GM19397 (cell line): ENCODE results near the gene PITX1.
A peak's percentile ranks its signal among the peaks of the same experiment; 100 is the strongest.

Experiments
- ATAC-seq: cut with Tn5 transposase; IDR thresholded peaks from one replicate; pipeline ENCODE4 v1.9.1; 2021; ENCODE audit warnings: mild to moderate bottlenecking, moderate library complexity; ENCODE audit not compliant: unreplicated experiment

PITX1 gene

GRCh38 chr5:135062216-135063055 lies 28.4 kb upstream of the PITX1 start:
- ATAC-seq = no peak

GRCh38 chr5:135061001-135061400 lies 27.0 kb upstream of the PITX1 start:
- ATAC-seq = no peak

GRCh38 chr5:135060021-135060420 lies 26.0 kb upstream of the PITX1 start:
- no peak for ATAC-seq

DNA sequence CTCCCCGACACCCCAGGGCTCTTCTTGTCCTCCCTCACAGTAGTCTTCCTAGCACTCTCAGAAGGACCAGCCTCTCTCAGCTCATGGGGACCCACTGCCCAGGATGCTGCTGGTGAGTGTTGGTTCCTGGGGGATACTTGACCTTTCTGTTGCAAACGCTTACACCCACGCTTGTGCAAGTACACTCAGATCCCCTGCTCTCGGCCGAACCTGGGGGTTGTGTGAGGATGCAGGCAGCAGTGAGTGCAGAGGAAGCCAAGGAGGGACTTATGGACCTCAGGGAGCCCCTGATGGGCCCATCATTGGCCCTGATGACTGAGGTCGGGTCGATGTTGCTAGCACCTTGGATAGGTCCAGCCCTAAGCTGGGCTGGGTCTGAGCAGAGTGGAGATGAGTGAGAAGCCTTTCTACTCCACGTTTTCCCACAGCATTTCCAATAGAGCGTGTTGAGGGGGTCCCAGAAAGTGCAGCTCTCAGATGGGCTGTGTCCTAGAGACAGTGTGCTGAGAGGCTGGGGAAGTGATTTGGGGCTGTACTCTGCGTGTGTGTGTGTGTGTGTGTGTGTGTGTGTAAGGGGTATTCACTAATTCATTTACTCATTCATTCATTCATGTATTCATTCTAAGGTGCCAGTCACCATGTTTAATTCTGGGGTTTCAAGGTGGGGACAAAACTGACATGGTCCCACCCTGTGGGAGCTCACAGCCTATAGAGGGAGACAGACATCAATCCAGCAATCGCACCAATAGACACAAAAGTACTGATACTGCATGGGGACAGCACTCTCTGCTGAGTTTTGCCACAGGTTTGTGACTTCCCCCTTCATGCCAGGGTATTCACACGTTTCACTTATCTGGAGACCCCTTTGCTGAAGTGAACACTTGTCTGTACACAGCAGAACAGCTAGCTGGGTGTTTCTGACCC lies 25.2 kb upstream of the PITX1 start:
- ATAC-seq = no peak

- ATAC-seq = no peak
These were observed 24.3 kb upstream of the PITX1 start for GRCh38 chr5:135058331-135058732.

DNA sequence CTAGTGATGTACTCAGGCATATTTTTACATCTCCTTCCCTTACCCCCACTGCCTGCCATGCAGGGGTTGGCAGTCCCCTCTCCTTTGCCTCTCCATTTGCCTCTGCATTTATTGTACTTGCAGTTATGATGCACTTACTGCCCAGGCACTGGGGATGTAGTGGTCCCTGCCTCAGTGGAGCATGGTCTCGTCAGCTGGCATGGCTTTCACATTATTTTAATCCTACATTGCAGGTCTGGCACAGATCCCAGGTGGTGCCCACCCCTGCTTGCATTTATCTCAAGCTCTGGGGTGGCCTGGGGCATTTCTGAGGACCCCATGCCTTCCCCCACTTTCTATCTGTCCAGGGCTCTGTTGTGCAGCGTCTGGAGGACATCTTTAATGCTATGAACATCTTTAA lies 23.2 kb upstream of the PITX1 start:
- no peak for ATAC-seq

DNA sequence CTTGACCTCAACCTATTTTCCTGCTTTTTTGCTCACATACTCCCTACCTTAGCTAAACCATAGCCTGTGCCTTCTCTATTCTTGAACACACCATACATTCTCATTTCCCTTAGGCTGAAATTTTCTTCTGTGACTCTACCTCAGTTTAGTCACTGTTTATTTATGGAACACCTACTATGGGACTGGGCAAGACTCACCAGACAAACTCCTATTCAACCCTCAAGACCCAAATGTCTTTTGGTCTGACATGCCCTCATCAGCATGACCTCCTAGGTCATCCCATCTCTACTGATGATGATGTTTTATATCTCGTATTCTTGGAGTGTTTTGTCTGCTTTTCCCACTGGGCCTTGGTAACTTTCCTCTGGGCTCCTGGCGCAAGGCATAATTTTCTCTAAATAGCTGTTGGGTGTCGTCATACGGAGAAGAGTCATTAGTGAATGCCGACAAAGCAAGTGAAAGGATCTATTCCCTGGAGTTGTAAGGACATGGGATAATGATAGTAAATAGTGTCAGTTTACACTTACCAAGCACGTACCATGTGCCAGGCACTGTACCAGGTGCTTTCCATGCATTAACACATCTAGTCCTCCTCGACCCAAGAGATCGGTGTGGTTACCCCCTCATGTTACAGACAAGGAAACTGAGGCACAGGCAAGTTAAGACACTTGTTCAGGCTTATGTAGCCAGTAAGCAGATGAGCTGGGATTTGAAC lies 22.4 kb upstream of the PITX1 start:
- no peak for ATAC-seq

DNA sequence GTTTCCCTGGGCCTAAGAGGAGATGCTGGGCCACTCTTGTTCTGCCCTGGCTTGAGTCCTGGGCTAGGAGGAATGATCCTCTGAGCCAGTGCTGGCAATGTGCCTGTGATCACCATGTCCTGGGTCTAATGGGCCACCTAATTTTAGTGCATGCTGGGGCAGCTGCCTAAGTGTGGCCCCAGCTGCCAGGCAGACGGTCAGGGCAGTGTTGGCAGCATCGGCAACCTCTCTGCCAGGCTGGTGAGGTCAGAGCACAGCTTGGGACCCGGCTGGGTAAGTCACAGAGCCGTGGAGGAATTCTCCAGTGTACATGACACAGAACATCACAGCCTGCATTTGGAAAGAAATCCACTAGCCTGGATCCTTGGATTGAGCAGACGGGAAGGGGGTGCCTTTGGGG lies 21.4 kb upstream of the PITX1 start:
- ATAC-seq = no peak

- no peak for ATAC-seq
These were observed 20.5 kb upstream of the PITX1 start for GRCh38 chr5:135054546-135054945.

DNA sequence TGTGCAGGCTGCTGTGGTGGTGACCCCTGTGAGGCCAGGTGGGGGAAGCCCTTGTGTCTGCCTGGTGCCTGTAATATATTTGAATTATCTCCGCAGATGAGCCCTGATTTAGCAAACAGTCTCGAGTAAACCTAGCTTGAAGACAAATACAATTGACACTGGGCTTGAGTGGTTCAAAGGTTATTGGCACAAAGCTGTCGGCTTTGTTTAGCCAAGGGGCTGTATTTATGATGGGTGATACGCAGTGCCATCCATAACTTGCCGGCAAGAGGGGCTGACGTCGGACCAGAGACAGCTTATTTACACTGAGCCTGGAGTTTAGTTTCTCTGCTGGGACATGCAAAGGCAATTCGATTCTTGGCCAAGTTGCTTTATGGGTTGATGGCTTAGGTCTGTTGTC lies 20.0 kb upstream of the PITX1 start:
- no peak for ATAC-seq

- peak; percentile 88 for ATAC-seq
These were observed 19.2 kb upstream of the PITX1 start for GRCh38 chr5:135053278-135053677.

GRCh38 chr5:135052511-135053145 lies 18.6 kb upstream of the PITX1 start:
- no peak for ATAC-seq

DNA sequence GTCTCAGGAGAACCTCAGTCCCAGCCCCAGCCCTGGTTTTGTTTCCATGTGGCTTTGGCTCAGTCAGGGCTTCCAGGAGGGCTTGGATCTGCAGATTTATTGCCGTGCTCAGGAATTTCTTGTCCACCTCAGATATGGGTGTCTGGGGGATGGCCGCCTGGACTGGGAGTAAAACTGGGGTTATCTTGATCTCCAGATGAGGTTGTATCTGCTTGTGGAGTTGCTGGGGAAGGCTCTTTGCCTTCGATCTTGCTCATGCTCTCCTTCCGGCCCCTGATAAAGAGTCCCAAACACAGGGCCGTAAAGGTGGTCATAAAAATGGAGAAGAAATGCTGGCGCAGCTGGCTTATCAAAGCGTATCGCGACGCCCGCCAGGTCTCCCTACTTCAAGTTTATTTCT lies 17.8 kb upstream of the PITX1 start:
- ATAC-seq = no peak

DNA sequence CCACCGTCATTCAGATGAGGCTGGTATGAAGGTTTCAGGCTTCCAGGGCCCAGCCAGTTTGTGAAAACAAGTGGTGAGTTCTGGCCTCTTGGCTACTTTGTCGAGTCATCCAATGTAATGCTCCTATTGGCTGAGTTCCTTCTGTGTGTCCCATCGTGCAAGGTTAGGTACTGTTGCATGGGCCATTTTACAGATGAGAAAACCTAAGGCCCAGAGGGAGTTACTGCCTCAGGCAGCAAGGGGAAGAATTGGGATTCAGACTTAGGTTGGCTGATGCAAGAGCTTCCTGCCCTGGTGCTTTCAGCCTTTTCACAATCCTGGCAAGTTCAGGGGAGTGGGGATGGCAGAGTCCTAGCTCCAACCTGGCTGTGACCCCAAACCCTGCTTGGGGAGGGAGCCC lies 17.4 kb upstream of the PITX1 start:
- no peak for ATAC-seq

- no peak for ATAC-seq
These were observed 16.3 kb upstream of the PITX1 start for GRCh38 chr5:135050244-135050767.

- no peak for ATAC-seq
These were observed 14.9 kb upstream of the PITX1 start for GRCh38 chr5:135048930-135049329.

DNA sequence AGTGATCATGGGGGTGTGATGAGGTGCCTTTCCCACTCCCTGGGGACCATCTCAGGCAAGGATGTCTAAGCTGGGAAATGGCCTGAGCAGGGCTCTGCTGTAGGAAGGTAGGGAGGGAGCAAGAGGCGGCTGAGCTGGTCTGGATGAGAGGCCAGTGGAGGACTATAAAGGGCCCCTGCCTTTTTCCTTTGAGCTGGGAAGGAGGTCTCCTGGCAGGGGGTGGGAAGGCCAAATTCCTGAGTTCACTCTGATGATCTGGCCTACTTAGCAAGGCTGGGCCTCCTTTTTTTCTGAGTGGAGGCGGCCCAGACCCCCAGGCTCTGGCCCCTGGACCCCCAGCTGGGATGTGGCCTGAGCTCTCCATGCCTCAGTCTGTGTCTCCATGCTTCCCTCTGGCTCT lies 14.3 kb upstream of the PITX1 start:
- ATAC-seq = no peak

GRCh38 chr5:135047347-135047695 lies 13.3 kb upstream of the PITX1 start:
- no peak for ATAC-seq

- no peak for ATAC-seq
These were observed 12.8 kb upstream of the PITX1 start for GRCh38 chr5:135046661-135047346.

GRCh38 chr5:135045488-135045887 lies 11.5 kb upstream of the PITX1 start:
- ATAC-seq = no peak
